GM13977 (cell line): ENCODE results near the gene RHOH.
"Not testable (repeated sequence)": the region's sequence is repeated elsewhere in the genome, so short reads cannot be mapped to it uniquely, and the experiment has no call there.

Experiments
- DNase-seq: peaks from one replicate; pipeline ENCODE4 v3.0.0; 2012; ENCODE audit warnings: low spot score
- CTCF ChIP-seq: IDR thresholded peaks from 2 replicates; pipeline ENCODE4 v1.5.1; 2012; ENCODE audit warnings: mild to moderate bottlenecking, control low read depth; ENCODE audit not compliant: insufficient read depth; ENCODE audit errors: extremely low read depth, missing control alignments
- in situ Hi-C: fragments of 300-500 bp; cut with MboI; formaldehyde crosslinking; loops from one replicate; pipeline ENCODE4 v1.12.0; 2022; ENCODE audit warnings: low sequenced_read_pairs, low pct_unique_long_range_greater_than_20kb, mixed read lengths, inconsistent platforms; ENCODE audit not compliant: unreplicated experiment

RHOH gene

GRCh38 chr4:40283968-40284367, 87.1 kb downstream of the RHOH start:
- no peak for DNase-seq

GRCh38 chr4:40285692-40286091, 88.9 kb downstream of the RHOH start:
- in situ Hi-C loops = no loop called here
- TF ChIP-seq CTCF = no peak
- no peak for DNase-seq

More at GRCh38 chr4:40283968-40284367, 87.1 kb downstream of the RHOH start:
- in situ Hi-C loops = no loop called here
- no peak for TF ChIP-seq CTCF

GRCh38 chr4:40288566-40288965, 91.7 kb downstream of the RHOH start:
- no peak for TF ChIP-seq CTCF
- DNase-seq = no peak
- in situ Hi-C loops = no loop called here

- no peak for TF ChIP-seq CTCF
- in situ Hi-C loops = no loop called here
- DNase-seq = no peak
Observed at GRCh38 chr4:40289366-40290188, 92.7 kb downstream of the RHOH start.

DNA sequence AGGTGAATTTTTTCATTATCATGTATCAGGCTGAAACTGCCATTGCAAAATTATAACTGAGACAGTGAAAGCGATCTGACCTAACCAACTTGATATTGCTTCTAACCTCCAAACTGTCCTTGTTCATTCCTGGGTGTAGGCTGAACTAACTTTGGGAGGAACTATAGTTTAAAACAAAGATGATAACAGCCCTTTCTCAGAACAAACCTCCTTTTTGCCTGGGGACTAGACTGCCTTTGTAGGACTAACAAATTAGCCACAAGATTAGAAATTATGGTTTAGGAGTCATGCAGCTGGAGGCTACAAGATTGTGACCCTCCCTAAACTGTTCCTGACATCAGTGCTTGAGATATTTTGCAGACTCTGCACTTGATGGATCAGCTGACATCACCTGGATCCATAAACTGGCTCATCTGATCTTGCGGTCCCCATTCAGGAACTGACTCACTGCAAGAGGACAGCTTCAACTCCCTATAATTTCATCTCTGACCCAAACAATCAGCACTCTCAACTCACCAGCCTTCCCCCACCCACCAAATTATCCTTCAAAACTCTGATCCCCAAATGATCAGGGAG, 93.9 kb downstream of the RHOH start:
- DNase-seq, in situ Hi-C loops: not testable (repeated sequence)

GRCh38 chr4:40292313-40292759, 95.5 kb downstream of the RHOH start:
- no peak for DNase-seq
- in situ Hi-C loops = no loop called here
- TF ChIP-seq CTCF = no peak

DNA sequence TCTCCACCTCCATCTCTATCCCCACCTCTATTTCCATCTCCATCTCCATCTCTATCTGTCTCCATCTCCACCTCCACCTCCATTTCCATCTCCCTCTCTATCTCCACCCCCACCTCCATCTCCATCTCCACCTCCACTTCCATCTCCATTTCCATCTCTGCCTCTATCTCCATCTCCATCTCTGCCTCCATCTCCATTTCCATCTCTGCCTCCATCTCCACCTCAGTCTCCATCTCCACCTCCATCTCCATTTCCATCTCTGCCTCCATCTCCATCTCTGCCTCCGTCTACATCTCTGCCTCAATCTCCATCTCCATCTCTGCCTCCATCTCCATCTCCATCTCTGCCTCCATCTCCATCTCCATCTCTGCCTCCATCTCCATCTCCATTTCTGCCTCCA, 97.5 kb downstream of the RHOH start:
- DNase-seq = no peak
- in situ Hi-C loops = no loop called here
- no peak for TF ChIP-seq CTCF

DNA sequence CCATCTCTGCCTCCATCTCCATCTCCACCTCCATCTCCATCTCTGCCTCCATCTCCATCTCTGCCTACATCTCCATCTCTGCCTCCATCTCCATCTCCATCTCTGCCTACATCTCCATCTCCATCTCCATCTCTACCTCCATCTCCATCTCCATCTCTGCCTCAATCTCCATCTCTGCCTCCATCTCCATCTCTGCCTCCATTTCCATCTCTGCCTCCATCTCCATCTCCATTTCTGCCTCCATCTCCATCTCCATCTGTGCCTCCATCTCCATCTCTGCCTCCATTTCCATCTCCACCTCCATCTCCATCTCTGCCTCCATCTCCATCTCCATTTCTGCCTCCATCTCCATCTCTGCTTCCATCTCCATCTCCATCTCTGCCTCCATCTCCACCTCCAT, 98.2 kb downstream of the RHOH start:
- in situ Hi-C loops, DNase-seq: not testable (repeated sequence)
